Cortex of kidney (tissue), 1 donor: ENCODE results near the gene TAX1BP1.
"Not testable (repeated sequence)": the region's sequence is repeated elsewhere in the genome, so short reads cannot be mapped to it uniquely, and the experiment has no call there.

Experiments
- DNase-seq: peaks from one replicate; lab custom pipeline; 2025; lab: John Stamatoyannopoulos, UW

The TAX1BP1 gene

DNA sequence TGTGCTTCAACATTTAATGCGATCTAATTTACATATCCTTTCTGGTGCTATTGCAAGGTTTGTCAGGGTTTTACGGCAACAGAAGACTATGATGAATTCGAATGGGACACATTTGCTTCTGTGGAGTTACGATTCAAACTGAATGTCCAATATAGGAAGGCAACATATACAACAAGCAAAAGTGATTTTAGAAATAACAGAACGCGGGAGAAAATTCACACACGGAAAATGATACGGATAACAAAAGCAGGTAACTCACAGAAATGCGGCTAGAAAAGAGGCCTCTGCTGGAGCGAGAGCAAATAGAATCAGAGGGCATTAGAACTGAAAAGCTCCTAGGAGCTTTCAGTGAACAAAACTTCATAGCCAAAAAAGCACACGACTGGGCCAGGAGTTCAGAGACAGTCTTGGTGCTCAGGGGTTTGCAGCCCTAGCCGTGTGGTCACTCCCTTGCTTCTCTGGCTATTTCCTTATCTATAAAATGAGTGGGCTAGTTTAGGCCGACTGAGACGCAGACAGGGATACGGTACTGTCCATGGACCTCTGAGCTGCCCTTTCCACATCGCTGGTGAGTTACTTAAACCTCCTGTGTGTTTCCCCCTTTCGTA, 557 bp upstream of the TAX1BP1 start:
- no peak for DNase-seq

DNA sequence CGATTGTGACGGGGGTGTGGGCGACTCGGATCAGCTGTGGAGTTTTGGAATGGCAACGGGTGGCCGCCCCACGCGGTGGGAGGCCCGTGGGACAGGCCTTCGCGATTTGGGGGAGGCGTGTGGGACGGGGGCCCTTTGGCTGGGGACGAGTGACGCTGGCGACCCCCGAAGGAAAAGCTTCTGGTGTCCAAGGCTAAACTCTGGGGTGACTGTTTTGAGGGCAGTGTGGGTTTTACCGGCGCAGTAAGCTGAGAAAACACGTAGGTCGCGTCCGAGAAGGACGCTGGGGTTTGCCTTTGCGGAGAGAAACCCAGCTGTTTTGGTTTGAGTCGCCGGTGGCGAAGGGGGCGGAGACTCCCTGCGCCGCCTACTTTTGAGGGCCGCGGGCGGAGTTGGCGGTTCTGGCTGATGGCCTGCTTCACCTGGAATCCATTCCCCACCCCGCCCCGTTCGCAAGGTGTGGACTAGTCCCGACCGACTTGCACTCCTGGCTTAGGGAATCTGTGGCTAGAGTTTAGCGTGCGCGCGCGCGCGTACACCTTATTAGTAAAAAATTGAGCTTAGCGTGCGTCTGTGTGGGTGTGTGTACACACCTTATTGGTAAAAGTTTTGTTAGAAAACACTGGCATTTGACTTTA, 606 bp downstream of the TAX1BP1 start:
- DNase-seq: peak; percentile 15

DNA sequence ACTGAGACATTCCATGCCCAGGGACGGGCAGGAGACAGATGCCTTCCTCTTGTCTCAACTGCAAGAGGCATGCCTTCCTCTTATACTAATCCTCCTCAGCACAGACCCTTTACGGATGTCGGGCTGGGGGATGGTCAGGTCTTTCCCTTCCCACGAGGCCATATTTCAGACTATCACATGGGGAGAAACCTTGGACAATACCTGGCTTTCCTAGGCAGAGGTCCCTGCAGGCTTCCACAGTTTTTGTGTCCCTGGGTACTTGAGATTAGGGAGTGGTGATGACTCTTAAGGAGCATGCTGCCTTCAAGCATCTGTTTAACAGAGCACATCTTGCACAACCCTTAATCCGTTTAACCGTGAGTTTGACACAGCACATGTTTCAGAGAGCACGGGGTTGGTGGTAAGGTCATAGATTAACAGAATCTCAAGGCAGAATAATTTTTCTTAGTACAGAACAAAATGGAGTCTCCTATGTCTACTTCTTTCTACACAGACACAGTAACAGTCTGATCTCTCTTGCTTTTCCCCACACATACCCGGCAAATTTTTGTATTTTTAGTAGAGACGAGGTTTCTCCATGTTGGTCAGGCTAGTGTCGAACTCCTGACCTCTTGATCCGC, 2.2 kb downstream of the TAX1BP1 start:
- not testable (repeated sequence) for DNase-seq

DNA sequence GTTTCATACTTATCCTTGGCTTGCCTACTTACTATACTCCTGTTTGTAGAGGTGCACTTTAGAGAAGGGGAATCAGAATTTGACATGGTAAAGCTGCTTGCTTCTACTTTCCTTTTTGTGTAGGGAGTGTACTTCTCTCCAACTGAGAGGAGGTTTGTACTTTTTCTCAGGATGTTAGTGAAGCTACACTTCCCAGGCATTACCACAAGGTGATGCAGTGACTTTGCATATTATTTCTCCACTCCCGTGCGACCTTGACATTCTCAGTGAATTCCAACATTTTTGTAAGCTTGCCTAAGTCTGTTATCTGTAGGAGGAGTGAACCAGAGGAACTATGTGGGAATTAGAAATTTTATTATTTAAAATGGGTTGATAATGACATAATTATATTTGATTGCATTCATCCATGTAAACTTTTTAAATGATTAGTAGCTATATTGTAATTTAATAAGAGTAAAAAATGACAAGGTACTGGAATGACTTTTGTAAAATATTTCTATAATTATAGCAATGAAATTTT, 5.2 kb downstream of the TAX1BP1 start:
- DNase-seq: no peak

DNA sequence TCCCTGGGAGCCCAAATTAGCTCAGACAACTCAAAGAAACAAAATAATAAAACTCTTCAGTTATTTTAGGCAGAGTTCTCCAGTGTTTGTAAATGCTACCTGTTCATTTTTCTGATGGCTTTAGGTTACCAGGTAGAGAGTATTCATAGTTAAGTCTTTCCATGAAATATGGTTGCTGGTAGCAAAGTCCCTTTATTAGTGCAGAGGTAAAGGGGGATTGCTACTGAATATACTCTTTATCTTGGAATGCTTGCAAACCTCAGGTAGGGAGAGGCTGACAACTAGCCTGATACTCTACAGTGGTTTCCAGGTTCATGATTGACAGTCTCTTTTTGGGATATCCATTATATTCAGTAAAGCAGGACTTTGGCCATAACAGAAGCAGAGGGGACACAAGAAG, 6.5 kb downstream of the TAX1BP1 start:
- no peak for DNase-seq

DNA sequence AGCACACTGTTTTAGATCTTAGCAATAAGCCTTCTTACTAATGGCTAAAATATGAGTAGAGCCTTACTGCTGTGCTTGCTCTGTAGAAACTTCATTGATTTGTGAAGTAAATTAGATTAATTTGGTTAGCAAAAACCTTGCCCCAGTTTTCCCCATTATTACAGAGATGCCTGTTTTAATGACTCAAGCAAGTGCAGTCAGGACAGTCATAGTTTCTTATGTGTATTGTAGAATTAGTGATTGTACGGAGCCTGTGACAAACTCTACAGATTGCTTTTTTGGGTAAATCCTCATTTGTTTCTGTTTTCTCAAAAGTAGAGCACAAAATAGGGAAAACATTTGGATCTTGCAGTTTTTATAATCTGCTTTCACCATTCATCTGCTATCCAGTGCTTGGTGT, 7.0 kb downstream of the TAX1BP1 start:
- no peak for DNase-seq

DNA sequence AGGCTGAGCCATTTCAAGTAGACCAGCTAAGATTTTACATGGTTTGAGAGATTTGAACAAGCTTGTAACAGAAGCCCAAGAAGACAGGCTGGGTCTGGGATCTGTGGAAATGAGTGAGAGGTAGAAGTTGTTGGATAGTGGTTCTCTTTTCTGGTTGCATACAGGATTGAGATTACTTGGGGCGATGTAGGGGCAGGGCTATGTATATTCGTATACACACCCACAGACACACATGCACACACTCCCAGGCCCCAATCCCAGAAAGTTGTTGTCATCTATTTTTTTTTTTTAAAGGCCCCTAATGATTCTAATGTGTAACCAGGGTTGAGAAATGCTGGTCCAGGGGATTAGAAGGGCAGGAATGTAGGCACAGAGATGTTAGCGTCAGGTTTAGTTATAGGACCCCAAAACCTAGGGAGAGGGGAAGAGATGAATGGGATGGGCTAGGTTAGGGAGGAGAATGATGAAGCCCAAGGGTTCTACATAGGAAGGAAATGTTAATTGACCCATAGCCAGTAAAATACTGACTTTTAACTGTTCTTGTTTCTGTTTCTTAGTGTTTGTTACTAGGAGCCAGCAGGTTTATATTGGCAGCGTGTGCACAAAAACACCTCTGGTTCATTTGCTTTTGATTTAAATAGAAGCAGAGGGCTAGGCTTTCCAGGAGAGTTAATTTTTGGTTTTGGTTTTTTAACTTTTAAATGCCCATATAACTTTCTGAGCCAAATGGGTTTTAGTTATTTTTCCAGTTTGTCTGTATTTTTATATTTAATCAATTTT, 7.8 kb downstream of the TAX1BP1 start:
- no peak for DNase-seq

DNA sequence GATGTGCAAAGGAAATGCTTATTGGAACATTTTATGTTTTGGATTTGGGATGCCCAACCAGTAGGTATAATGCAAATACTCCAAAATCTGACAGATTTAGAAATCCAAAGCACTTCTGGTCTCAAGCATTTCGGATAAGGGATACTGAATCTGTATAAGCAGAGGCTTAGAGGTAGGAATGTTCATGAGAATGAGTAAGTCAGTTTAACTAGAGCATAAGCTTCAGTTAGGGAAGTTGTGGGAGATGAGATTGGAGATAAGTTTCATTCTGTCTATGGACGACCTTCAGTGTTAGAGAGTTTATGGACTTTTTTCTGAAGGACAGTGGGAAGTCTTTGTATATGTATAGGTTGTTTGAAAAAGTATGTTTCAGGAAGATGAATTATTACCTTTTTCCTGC, 10.4 kb downstream of the TAX1BP1 start:
- DNase-seq: no peak

DNA sequence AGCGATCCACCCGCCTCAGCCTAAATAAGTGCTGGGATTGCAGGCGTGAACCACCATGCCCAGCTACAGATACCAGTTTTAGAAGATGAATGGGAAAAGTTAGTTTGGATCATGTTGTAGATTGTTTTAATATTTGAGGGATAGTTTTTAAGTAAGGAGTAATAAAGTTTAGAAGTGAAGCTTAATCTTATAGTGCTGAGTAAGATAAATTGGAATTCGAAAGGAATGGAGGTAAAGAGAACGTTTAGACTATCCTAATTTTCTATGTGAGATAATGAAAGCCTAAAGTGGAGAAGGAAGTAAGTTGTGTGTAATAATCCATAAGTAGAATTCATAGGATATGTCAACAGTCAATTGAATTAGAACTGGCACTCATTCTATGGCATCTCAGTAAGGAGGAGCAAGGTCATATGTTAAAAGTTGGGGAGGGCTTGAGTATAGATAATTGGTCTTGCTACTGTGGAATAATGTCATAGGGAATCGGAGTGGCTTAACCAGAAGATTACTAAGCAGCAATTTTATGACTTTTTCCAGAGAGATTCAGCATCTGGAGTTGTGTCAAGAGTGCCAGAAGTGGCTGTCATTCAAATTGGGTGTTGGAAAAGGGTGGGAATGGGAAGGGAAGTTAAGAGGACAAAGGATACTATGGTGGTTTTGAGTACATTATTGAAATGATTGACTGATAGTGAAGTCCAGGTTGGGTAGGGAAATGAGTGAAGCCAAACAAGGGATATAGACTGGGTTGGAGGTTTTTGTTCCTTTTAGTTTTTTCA, 12.1 kb downstream of the TAX1BP1 start:
- DNase-seq: no peak

DNA sequence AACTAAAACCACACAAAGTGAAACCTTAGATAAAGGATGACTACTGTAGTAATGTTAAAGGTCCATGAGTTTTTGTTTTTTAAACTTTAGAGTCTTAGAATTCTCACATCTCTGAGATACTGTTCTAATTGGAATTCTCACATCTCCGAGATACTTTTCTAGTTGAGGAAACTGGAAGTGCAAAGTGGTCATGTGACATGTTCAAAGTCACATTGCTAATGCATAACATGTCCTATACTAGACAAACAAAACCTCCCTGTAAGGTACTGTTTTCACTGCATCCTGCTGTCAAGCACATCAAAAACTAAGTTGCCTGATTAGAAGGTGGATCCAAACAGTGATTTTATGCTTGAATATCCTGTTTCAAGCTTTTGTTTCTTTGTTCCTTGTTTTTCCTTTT, 13.9 kb downstream of the TAX1BP1 start:
- no peak for DNase-seq

DNA sequence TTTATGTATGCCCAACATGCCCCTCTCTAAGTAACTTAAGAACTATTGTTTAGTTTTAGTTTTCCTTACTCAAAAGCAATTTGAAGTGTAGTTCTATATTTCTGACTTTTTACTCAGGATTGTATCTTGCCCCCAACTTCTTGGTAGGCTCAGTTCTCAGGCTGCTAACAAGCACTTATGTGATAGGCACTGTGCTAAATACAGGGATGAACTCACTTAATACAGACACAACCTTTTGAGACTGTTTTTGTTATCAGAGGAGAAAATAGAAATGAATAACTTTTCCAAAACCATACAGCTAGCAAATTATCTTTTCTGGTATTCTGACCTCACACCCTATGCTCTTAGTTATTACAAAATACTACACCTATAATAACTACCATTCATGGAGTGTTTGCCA, 16.3 kb downstream of the TAX1BP1 start:
- DNase-seq: no peak

DNA sequence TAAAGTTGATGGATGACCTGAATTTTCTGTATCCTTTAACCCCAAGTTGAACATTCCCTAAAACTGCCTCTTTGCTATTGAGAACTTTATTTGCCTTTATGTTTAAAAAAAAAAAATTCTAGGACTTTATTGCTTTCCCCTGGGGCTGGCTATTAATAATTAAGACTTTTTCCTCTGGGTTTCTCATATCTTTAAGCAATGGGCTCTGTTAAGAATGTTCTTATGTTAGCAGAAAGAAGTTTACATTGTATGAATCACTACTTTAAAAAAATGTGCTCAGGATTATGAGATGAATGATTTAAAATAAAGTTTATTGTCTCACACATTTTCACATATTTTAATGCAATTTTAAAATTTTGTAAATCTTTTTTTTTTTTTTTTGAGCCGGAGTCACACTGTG, 19.5 kb downstream of the TAX1BP1 start:
- no peak for DNase-seq

DNA sequence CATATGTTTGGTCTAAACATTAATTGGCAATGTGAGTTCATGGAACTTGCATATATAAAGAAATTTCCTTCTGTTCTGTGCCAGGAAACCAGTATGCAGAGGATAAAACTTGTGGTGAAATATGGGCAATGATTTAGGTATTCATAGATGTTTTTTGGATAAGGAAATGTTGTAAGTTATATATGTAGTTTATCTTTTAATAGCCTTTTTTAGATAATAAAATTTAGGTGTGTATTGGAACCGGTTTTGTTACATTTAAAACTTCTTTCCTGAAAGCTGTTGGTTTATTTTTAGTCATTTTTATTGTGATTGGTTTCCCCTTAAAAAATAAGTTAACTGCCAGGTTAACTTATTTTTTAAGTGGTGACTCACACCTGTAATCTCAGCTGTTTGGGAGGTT, 22.1 kb downstream of the TAX1BP1 start:
- no peak for DNase-seq

DNA sequence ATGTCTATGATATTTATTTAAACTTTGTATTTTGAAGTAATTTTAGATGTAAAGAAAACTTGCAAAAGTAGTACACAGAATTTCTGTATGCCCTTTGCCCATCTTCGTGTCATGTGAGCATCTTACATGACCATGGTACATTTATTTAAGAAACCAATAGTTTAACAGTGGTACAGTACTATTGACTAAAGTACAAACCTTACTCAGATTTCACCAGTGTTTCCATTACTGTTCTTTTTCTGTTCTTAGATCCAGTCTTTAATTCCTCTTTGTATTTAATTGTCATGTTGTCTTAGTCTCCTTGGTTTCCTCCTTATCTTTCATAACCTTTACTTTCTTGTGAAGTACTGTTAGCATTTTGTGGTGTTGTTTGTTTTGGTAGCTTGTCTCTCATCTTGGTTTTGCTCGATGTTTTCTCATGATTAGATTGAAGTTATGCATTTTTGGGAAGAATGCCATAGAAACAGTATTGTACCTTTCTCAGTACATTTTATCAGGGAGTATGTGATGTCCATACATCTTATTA, 24.1 kb downstream of the TAX1BP1 start:
- no peak for DNase-seq

DNA sequence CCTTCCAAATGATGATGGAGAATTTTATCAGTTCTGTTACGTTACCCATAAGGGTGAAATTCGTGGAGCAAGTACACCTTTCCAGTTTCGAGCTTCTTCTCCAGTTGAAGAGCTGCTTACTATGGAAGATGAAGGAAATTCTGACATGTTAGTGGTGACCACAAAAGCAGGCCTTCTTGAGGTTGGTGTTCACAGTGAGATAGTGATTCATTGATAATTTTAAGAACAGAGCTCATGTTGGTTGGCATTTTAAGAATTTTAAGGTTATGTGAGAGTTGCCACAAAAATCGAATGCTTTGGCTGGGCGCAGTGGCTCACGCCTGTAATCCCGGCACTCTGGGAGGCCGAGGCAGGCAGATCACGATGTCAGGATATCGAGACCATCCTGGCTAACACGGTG, 25.9 kb downstream of the TAX1BP1 start:
- no peak for DNase-seq

DNA sequence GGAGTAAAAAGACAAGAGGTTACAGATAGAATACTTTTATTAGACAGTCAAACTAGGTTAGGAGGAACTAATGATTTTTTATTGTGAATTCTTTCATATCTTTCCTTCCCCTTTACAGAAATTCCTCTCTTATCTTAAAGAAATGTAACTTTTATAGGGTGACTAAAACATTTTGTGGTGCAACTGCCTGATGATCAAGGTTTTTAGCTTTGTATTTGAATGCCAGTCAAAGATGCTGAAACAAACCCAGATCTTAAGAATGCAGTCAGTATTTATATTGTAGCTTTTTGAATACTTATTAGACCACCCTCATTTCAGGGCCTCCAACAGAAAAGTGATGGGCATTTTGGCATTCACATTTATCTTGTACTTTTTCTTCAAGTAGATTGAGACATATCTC, 27.4 kb downstream of the TAX1BP1 start:
- DNase-seq: no peak

DNA sequence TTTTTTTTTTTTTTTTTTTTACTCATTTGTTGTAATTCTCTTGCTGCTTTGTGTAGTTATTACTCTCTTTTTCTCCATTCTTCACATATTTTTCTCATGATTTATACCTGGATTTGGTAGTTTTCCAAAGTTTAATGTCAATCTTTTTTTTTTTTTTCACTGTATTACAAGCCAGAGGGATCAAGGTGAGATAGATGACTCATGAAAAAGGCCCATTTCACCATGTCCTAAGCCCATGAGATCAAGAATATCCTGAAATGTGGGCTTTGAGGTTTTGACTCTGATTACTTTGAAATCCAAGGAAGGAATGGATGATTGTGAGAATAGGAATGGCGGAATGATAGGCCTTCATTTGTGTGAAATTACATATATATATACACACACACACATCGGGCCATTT, 31.1 kb downstream of the TAX1BP1 start:
- DNase-seq: no peak

DNA sequence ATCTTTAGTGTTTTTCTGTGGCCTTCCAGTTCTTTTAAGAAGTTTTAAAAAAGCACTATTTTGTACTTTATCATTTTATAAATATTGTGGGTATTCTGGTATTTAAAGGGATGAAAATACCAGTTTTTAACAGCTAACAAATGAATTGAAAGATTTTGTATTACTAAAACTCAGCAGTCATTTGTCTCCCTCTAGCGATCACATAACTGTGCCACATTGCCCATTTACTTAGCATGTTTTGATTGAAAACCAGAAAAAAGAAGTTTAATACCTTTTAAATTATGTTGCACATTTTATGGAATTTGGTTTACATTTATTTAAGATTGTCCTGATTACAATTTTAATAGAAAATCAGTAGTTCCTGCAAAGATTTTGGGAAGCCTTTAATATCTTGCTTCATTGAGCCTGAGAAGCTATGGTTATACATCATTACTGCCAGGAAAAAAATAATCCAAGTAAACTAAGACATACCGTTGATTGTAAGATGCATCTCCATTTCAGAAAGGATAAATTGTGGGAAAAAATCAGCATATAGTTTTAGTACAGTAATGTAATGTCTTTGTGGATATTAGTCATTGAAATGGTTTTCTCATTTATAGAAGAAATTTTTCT, 34.9 kb downstream of the TAX1BP1 start:
- no peak for DNase-seq

DNA sequence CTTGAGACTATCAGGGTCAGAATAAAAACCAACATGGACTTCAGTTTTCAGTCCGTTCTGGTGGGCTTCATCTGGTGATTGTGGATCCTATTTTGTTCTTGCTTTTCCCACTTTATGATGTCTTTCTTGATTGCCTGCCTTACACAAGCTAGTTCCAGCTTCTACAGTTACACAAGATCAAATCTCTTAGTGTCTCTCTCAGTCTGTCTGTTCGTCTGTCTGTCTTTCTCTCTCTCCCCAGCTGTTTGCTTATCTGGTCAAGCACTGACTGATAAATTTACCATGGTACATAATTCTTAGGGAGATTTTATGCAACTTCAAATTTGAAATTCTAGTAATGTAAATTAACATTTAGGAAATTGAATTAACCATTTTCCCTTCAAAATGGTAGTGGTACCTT, 35.8 kb downstream of the TAX1BP1 start:
- DNase-seq: no peak

DNA sequence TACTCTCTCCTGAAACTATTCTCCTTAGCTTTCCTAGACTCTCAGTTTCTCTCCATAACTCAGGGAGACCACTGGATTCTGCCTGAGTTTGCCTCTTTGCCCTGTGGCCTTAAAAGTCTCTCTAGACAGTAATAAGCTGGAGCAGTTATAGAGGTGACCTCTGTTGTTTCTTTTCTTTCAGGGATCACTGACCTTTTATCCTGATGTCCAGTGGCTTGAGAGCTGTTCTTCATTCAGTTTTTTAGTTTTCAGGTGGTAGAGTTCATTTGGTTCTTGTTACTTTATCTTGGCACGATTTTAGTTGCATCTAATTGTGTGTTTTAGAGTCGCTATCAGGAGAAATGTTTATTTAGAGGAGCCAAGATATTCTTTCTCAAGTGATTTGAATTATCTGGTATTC, 37.7 kb downstream of the TAX1BP1 start:
- no peak for DNase-seq

DNA sequence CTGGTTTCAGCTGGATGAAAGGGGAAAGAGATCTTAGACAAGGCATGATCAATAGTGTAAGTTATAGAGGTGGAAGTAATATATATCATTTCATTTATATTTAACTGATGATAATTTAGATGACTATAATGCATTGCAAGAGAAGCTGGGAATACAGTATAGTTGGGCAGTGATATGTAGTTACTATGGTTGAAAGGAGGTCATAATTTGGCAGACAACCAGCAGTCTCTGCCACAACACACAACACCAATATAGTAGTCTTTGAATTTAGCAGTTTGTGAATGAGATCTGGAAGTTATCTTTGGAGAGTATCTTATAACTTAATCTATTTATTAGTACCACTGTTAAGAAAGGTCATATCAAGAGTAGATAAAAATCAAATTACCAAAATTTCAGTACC, 39.9 kb downstream of the TAX1BP1 start:
- no peak for DNase-seq
